Fibroblast of skin of left quadriceps (primary cell): ENCODE data around the gene WDR59.

Experiments
- DNase-seq, 2 experiments: peaks; one replicate each; pipeline ENCODE4 v3.0.0-alpha.2; 2013; ENCODE audit warnings: low read depth in 2 of 2

The WDR59 gene

GRCh38 chr16:74903901-74904678, 80.8 kb downstream of the WDR59 start:
- DNase-seq, result no peak

- DNase-seq, result no peak
These were observed 81.8 kb downstream of the WDR59 start for GRCh38 chr16:74903120-74903519.

DNA sequence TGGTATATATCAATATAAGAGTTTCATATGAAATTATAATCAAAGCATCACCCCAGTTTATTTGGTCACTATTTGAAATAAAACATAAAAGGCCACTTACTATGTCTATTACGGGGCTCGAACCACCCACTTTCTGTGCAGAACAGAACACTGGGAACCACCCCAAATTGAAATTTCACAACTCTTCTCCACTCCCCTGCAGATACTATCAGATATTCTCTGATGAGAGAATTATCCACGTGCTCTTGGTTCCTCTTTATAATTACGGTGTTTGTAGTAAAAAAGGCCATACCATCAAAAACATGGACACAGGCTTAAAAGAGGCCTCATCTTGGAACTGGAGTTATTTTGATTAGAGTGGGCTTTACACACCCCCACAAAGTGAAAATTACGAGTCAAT, 82.8 kb downstream of the WDR59 start:
- DNase-seq, result no peak

- DNase-seq, result no peak
These were observed 83.3 kb downstream of the WDR59 start for GRCh38 chr16:74901606-74902005.

DNA sequence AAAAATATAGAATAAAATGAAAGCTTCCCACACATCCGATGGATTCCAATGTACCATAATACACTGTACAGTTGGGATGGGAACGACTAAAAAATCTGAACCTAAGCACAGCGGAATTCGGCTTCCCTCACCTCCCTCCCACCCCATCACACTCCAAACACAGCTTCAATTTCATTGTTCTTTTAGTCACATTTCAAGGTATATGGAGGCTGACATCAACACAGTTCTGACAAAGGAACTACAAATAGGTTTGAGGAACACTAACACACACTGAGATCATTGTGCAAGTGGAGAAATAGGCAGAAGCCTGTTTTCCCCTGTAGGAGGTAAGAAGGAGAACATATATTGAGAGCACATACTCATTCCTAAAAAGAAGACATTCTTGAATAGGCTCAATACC, 85.1 kb downstream of the WDR59 start:
- no peak for DNase-seq

DNA sequence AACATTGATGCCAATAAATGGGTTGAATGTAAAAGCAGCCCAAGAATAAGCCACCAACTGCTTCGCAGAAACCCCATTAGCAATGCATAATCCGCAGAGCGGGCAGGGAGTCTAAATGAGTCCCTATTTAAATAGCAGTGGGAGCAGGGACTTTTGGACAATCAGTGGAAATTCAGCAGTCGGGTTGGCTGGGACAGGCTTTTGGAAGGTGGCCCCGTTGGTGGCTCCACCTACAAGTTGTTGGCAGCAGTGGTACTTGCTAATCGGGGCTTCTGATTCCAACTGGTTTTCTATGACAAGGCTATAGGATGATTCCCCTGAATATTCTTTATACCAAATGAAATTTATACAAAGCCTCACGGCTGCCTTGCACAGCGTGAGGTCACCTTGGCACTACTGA, 86.3 kb downstream of the WDR59 start:
- no peak for DNase-seq

GRCh38 chr16:74896389-74897370, 88.2 kb downstream of the WDR59 start:
- DNase-seq, result no peak

- DNase-seq, result no peak
These were observed 91.4 kb downstream of the WDR59 start for GRCh38 chr16:74893541-74893940.

DNA sequence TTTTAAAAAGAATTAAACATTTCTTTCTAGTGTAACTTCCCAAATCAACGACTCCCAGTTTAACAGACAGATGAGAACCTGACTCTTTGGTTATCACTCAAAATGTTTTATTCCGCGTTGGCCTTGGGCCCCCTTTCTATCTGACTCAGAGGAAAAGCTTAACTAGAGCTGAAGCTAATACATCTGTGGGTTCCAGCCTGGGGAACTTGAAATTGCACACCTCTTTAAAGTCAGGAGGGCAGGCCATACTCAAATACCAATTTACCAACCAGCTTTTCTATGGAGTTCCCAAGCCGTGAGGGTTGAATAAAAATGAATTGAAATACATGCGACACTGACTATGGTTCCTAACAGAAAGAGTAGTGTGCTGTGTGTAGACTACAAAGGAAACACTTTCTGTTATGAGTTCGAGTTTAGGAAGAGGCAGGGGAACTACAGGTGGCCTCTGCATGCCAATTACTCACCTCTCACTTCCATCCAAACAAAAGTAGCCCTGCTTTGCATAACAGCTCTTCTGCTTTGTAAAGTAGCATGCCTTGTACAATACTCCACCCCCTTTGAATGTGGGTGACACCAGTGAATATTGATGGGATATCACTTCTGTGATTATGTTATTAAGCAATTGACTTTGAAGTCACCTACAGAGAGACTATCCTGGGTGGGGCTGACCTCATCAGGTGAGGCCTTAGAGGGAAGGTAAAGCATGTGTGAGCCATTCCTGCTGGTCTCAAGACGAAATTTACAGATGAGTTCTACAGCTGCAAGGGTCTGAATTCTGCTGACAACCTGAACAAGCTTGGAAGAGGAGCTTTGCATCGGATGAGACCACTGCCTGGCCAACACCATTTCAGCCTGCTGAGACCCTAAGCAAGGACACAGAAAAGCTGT, 92.1 kb downstream of the WDR59 start:
- DNase-seq, result no peak

- DNase-seq, result no peak
These were observed 96.0 kb downstream of the WDR59 start for GRCh38 chr16:74888888-74889287.

DNA sequence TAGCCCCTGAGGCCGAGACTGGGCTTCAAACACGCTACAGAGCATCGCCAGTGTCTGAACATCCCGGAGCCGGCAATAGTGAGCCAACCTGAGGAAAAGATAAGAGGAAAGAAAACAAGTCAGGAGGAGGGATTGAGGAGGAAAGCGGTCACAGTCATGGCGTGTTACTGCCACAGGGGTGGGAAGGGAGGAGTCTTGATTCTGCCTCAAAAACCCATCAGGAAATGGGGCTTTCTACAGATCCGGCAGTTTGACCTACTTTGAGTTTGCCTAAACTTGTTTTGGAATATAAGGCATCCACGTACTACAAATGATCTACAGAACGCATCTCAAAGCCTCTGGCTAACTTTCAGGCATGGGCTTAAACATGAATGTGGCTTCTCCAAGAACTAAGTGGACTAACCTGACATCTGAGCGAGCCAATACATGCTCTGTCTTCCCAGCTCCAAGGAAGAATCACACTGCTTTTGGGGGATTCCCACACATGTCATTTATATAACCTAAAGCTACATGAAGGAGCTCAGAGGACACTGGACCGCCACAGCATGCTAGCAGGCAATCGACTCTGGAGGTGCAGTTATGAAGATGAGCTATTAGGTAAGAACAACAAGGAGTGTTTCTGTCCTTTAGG, 96.6 kb downstream of the WDR59 start:
- DNase-seq, result no peak

GRCh38 chr16:74887084-74887483, 97.8 kb downstream of the WDR59 start:
- DNase-seq, result no peak

DNA sequence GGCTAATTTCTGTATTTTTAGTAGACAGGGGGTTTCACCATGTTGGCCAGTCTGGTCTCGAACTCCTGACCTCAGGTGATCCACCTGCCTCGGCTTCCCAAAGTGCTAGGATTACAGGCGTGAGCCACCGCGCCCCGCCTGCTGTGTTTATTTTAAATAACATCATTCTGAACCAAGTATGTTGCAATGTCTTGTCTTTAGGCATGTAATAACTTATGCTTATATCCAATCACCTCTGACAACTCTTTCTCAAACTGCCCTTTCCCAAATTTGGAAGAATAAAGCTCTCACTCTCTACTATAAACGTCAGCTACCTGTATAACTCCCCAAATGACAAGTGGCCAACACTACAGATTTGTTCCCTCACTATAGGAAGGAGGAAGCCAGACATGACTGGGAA, 107.2 kb downstream of the WDR59 start:
- no peak for DNase-seq

DNA sequence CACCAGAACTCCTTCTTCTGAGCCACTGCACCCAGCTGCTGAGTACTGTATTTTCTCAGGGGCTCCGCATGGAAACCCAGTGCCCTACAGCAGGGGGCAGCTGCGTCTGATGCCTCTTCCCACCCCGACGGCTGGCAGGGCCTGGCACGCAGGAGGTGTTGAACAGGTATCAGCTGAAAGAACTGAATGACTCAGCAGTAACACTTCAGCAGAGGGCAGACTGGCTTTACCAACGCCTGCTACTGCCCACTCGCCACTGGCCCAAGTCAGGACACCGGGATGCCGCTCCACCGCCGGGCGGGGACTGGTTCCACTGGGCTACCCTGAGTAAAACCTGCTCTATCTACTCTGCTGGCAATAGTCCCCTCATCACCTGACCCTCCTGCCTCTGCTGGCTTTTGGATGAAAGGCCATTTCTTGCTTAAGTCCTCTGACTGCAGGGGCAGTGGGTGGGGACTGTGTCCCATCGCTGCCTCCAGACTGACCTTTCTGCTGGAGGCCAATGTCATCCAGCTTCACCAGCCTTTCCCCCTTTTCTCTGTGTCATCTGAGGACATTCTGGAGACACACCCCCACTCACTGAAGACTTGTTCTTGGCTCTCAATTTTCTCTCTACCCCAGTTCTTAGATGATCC, 109.9 kb downstream of the WDR59 start:
- no peak for DNase-seq

- no peak for DNase-seq
These were observed 110.8 kb downstream of the WDR59 start for GRCh38 chr16:74874123-74874522.

- no peak for DNase-seq
These were observed 112.6 kb downstream of the WDR59 start for GRCh38 chr16:74872302-74872701.

DNA sequence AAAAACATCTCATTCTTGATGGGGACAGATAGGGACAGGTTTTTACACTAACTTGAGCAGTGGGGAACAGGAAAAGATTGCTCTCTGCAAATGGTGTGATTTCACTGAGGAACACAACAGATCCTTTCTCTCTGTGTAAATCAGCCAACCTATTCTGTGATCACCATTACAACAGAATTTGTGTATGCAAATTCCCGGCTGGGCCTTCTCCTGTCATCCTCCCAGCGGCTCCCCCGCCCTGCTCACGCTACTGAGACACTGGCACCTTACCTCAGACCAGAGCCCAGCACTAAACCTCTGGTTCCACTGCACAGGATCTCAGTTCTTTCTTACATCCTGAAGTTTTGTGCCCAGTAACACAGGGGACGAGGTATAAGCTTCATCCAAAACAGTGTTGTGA, 113.3 kb downstream of the WDR59 start:
- DNase-seq, result no peak

- peak in 1 of 2 experiments; percentile 4 for DNase-seq
These were observed 116.4 kb downstream of the WDR59 start for GRCh38 chr16:74868501-74868900.

- DNase-seq, result no peak
These were observed 116.9 kb downstream of the WDR59 start for GRCh38 chr16:74868035-74868434.

- DNase-seq, result no peak
These were observed 117.6 kb downstream of the WDR59 start for GRCh38 chr16:74867281-74867849.
